Stimulated activated CD8-positive, alpha-beta memory T cell treated with anti-CD3 and anti-CD28 coated beads, Interleukin-15, amount 100 ng/mL, for 1 hour (primary cell): Measurements from ENCODE around the gene NPR2.

ENCODE experiments used
- DNase-seq: peaks from one replicate; pipeline ENCODE4 v3.0.0-alpha.2; 2020; ENCODE audit warnings: low read depth

The NPR2 gene

DNA sequence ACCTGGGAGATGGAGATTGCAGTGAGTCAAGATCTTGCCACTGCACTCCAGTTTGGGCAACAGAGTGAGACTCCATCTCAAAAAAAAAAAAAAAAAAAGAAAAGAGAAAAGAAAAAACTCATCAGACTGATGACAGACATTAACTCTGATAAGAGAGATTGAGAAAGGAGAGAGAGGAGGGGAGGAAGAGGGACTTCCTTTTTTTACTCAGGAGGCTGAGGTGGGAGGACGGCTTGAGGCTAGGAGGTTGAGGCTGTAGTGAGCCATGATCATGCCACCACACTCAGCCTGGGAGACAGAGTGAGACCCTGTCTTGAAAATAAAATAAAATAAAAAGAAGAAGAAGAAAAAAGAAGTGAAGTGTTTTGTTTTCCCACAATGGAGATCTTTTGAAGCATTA is 27.6 kb upstream of the NPR2 start:
- DNase-seq, result no peak

DNA sequence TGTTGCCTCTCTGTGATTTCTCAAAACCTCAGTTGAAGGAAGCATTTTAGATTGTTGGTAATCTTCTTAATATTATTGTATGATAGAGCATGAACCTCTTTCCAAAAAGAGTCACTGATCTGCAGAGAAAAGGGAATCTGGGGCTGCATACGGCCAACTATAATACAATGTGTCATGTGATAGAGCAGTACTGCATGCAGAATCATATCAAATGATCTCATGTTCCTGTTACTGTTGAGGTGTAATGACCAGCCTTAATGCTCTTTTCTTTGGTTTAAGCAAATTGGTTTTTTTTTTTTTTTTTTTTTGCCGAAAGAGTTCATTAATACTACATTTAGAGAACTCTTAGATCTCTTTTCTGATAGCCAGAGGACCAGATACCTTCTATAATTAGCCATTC is 24.4 kb upstream of the NPR2 start:
- DNase-seq, result no peak

DNA sequence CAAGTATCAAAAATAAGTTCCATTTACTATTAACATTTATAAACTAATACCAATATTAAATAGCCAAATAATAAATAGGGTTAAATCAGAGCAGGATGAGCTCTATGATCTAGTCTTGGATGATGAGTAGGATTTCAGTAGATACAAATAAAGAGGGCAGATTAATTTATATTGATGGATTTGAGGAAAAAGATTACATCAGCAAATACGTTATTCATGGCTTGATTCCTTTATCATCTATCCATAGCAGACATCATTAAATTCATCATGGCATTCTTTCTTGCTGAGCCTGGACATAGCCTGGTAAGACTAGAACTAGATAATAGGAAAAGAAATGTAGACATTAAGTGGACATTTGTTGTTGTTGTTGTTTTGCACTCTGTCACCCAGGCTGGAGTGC is 23.9 kb upstream of the NPR2 start:
- DNase-seq, result no peak

DNA sequence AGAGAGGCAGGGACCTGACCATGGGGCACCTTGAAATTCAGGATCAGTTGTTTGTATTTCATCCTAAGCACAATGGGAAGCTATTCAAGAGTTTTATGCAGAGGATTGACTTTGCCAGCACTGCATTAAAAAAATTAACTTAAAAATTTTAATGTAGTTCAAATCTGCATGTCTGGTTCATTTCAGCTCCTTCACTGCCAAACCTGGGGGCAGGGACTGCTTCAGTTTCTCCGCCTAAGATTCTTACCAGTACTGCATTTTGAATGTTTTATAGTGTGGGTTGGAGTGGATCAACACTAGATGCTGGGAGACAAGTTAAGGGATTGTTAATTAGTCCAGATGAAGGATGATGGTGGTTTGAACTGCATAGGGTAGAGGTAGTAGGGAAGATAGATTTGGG is 21.6 kb upstream of the NPR2 start:
- no peak for DNase-seq

DNA sequence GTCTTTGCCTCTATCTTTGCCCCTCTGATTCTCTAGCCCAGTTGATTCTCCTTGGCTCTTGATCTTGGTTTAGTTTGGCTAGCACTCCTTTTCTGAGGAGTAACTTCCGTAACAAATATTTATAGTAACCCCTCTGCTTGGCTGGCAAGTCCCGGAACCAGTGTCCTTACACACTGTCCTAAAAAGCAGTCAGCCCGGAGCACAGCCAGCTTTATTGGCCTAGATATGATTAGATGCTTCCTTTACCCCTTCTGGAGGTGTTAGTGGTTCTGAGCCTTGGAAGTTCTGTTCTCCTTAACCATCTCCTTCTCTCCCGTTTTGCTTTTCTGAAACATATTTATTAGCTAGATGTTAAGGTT is 20.3 kb upstream of the NPR2 start:
- no peak for DNase-seq

DNA sequence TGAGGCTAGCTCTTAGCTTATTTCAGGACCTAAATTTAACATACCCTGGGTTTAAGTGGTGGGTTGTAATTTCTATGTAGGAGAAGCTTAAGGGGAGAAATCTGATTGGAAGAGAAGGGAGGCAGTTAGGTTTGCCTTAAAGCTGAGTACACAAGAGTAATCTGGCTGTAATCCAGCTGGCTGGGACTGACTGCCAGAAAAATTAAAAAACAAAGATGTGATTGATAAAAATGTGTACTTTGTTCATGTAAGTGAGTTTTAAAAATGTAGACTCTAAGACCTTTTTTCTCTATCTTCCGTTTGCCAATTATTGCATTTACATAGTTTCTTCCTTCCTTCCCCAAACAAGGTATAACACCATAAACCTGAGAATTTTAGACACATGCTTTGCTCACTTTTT is 19.9 kb upstream of the NPR2 start:
- no peak for DNase-seq

DNA sequence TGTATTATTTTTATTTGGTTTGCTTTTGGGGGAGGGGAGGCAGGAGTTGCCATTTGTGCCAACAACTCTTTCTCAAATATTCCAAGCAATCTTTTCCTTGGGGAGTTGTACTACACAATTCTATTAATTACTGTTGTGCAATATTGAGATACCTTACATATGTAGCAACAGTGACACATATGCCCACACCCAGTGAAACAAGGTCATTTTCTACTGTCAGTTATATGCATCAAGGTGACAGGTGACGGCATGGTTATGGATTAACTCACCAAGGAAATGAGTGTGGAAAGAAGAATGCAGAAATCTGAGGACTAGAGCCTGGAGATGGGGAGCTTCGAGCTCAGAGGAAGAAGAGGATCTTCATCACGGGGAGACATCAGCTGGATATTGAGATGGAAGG is 19.4 kb upstream of the NPR2 start:
- DNase-seq, result no peak

DNA sequence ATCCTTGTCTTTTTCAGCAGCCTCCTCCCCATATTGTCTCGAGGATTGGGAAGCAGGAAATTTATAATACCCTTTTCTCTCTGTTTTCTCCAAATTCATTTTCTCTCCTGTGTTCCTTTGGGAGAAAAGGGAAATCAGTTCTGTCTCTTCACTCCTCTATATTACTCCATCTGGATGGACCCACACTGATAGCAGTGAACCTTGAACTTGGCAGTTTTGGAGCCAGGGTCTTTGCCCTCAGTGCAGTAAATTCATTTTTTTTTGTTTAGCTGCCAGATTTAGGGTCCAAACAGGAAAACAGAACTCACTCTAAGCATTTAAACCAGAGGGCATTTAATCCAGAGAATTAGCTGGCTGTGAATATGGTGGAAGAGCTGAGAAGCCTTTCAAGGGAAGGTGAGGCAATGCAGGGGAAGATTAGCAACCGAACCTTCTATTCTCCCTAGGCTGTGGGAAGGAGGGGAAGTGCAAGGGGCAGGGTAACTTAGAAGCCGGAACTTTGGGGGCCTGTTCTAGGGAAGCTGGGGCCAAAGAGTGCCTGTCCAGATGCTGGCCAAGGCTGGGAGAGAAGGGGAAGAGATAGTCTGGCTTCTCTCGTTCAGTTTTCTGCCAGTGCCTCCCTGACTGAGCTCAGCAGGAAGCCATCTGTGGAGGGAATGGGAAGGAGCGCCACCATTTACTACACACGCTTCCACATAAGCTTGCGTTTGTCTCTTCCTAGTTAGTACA is 16.3 kb upstream of the NPR2 start:
- no peak for DNase-seq

DNA sequence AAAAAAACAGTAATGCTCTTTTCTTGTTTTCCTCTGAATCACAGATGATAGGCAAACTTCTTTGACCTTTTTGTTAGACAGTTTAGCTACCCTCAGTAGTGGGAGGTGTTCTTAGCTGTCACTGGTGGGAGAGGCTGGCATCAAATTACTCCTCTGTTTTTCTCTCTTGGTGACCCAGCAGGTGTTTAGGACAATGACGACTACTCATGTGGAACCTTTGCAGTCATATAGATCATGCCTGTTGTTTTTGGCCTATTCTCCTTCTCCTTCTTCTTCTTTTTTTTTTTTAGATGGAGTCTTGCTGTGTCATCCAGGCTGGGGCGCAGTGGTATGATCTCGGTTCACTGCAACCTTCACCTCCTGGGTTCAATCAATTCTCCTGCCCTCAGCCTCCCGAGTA is 15.4 kb upstream of the NPR2 start:
- no peak for DNase-seq

DNA sequence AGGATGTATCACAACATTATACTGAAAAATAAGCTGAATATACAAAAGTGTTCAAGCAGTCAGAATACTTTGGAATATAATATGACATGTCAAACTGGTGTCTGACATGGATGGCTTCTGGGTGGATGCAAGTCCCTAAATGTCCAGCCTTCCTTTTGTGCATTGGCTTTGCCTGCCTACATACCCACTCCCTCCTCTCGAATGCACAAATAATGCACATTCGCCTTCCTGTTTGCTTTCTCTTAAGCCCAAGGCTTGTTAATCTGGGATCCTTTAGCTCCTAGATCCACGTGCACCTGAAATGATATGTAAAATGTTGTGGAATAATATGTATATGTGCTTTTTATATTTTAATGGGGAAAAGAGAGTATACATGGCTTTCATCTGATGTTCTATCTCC is 12.9 kb upstream of the NPR2 start:
- no peak for DNase-seq

DNA sequence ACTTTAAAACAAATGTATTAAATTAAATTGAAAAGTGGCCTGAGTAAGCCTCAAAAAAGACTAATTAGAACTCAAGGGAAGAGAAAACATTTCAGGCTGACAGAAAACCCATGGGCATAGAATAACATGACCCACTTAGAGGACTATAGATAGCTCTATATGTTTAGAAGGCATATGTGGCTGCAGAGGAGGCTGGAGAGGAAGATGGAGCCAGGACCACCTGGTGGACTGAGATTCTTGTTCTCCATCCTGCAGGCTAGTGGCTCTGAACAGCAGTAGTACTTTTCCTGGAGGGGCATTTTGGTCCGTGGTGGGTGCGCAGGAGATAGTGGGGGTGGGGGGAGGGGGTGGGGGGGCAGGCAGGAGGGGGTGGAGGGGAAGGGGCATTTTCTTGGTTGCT is 10.3 kb upstream of the NPR2 start:
- DNase-seq, result no peak

DNA sequence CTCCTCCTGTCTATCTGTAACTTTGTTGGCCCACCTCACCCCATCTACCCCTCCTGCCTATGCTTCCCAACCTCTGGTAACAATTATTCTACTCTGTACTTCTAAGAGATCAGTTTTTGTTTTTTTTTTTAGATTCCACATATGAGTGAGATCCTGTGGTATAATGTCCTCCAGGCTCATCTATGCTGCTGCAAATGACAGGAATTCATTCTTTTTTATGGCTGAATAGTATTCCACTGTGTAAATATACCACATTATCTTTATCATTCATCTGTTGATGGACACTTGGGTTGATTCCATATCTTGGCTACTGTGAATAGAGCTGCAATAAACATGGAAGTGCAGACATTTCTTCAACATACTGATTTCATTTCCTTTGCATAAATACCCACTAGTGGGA is 8.0 kb upstream of the NPR2 start:
- DNase-seq, result no peak

DNA sequence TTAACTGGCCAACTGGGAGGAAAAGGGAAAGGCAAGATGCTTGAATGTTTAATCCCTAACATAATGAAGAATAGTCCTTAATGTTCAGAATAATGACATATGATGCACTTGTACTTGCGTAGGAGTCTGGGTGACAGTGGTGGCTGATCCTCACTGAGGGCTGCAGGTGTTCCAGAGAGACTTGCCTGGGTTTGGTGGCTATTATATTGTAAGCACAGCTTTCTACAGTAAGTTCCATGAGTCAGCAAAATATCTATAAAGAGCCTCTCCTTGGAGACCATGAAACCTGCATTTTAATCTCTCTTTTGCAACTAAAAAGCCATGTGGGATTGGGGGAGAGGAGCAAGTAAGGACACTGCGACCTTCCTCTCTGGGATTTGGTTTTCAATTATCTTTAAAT is 1.9 kb upstream of the NPR2 start:
- DNase-seq, result no peak

DNA sequence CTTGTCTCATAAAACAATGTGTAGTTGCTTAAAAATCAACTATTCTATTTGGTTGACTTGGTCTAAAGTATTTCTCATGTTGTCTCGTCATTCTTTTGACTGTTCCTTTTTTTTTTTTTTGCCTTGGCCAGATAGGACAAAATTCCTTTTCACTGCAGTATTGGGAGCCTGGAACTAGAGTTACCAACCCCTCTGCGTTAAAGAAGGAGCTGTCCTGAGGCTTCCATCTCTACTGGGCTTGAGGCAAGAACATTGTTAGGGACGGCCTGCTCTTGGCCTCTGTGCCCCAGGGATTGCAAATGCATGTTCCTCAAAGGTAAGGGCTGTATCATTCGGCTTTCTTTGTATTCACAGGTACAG is 1.4 kb upstream of the NPR2 start:
- no peak for DNase-seq

DNA sequence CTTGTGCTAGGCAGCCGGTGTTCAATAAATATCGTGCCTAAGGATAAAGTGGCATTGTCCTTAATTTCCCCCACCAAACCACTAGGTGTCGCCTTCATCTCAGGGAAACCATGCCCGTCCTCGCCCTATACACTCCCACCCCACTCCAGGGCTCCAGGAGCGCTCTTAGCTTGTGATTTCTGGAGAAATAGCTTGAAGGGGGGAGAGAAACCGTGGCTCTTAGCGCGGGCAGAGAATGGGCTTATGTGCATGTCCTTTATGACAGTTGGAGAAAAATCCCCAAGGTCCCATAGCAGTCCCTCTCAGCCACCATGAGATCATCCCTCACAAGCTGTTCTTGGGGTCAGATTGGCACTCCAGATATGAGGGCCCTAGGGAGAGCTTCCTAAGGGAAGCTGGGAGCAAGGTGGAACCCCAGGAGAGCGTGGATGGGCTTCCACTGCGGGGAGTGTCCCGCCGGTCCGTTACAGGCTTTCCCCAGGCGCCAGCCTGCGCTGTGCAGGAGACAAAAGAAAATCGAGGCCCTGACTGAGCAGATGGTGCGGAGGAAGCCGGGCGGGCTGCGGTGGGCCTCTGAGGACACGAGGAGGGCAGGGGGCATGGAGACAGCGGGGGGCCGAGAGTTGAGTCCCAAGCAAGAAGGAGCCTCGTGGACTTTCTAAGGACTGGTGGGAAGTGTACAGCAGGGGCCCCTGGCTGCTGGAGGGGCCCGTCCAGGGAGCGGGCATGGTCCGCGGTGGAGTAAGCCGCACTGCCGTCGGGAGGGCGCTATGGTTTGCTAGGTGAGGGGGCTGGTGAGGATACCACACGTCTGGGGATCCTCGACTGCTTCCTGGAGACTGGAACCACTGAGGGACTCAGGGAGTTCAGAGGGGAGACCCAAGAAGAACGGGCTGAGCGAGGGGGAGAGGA is 750 bp upstream of the NPR2 start:
- peak; percentile 13 for DNase-seq

DNA sequence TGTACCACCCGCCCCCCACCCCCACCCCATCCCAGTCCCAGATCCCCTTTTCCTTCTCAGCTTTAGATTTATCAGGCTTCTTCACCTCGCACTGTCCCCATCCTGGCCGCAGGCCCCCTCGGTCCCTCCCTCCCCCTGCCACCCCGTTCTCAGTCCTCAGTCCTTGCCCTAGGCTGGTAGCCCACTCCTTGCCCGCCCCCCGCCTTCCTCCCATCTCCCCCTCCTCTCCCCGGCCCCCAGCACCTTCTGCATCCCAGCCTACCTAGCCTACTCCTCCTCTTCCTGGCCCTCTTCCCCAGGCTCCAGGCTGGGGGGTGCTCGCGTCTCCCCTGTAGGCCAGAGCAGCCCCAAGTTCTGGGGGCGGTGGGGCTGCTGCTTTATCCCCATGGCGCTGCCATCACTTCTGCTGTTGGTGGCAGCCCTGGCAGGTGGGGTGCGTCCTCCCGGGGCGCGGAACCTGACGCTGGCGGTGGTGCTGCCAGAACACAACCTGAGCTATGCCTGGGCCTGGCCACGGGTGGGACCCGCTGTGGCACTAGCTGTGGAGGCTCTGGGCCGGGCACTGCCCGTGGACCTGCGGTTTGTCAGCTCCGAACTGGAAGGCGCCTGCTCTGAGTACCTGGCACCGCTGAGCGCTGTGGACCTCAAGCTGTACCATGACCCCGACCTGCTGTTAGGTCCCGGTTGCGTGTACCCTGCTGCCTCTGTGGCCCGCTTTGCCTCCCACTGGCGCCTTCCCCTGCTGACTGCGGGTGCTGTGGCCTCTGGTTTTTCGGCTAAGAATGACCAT is 828 bp downstream of the NPR2 start:
- DNase-seq, result no peak

DNA sequence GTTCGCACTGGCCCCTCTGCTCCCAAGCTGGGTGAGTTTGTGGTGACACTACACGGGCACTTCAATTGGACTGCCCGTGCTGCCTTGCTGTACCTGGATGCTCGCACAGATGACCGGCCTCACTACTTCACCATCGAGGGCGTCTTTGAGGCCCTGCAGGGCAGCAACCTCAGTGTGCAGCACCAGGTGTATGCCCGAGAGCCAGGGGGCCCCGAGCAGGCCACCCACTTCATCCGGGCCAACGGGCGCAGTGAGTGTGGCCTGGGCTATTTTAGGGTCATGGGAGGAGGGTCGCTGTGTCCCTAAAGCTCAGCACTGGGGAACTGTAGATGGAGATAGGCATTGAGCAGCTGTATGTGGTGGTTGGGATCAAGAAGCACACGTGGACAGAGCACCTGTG is 1.4 kb downstream of the NPR2 start:
- no peak for DNase-seq

DNA sequence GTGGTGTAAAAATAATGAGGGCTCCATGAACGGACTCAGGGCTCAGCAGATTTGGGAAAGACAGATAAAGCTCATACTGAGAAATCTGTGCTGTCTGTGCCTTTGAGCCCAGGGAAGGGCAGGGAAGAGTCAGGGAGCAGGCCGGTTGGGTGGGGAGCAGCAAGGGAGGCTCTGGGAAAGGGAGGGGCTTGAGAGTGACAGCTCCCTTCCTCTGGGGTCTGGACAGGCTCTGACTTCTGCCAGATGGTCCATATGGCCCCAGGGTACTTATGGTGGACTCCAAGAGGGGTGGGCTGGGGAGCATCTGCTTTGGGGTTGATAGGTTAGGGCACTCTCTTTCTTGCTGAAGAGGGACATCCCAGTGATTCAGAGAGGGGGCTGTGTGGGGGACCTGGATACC is 2.1 kb downstream of the NPR2 start:
- DNase-seq, result no peak

DNA sequence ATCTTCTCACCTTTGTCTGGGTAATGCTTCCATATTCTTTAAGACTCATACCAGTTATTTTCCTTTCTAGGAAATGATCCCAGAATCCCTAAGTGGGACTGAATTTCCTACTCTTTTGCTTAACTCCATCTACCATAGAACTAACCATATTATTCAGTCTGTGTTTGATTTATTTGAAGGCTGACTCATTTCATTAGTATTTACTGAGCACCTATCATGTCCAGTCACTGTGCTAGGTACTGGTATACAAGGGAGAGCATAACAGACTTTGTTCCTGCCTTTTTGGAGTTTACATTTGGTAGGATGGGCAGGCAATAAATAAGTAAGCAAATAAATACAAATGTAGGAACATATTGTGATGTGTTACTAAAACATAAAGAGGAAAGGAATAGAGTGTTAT is 4.3 kb downstream of the NPR2 start:
- no peak for DNase-seq

DNA sequence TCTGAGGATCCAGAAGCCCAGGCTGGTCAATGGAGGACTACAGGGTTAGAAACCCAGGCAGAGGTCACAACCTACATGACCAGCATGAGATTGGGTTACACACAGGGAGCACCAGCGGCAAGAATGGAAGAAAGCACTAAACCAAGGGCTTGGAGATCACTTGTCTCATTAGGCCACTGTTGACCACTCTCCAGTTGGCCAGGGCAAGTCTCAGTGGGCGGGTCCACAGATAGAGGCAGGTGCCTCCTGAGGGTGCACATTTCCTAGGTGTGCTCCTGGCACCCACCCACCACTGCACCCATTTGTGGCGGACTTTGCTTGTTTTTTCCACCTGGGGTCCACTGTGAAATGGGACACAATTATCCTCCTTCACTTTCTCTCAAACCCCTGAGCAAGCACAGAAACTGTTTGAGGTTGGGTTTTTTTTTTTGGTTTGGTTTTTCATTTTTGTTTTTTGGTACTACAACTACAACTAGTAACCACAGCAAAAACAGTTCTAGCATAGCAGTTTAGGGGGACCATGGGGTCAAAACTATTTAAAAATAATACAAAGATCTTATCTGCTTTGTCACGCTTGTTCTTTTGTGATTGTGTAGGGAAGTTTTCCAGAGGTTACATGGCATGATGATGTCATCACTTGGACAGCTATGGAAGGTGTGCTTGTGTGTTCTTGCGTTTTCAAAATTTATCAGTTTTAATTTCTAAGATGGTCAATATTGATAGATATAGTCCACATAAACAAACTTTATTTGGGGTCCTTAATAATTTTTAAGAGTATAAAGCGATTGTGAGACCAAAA is 6.1 kb downstream of the NPR2 start:
- no peak for DNase-seq

DNA sequence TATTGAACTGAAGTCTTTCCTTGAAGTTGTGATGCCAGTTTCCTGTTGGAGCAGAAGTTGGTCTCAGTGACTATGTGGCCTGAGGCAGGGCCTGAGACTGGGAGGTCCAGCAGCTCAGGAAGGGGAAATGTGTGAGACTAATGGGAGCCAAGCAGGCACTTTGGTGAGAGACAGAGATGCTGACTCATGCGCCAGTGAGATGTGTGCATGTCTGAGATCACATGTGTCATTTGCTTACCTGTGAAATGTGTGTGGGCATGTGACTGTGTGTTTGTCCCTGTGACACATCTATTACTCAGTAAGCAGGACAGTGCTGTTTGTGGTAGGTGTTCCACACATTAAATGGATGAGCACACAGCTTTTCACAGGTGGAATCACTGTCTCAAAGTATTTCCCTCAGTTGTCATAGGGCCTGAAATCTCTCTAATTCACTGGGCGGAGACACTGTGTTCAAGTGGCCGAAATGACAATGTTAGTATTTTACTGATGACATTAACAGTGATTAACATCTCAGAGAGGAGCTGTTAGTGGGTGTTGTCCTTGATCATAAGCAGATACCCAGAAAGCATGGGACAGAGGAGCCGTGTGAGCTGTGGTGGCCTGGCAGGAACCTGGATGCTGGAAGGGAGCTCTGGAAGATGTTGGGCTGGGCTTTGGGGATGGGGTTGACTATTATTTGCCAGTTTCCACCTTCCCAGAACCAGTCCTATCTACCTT is 7.4 kb downstream of the NPR2 start:
- DNase-seq, result no peak

DNA sequence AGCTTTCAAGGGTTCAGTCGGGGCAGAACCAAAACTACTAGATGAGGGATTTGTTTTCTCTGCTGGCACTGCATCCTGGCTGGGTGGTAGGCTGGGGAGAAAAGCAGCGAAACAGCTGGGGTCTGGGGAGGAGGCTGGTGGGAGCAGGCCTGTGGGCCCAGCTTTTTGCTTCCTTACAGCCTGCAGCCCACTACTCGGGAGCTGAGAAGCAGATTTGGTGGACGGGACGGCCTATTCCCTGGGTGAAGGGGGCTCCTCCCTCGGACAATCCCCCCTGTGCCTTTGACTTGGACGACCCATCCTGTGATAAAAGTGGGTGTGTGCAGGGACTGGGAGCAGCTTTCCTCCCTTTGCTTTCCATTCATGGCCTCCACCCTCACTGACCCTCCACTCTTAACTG is 9.1 kb downstream of the NPR2 start:
- no peak for DNase-seq
